ENCODE measurements around the gene PCBD1.
"Not testable (repeated sequence)": the region's sequence is repeated elsewhere in the genome, so short reads cannot be mapped to it uniquely, and the experiment has no call there.

The PCBD1 gene

GRCh38 chr10:70863470-70864160 lies 24.8 kb downstream of the PCBD1 start:
- DNase-seq (ENCODE audit: low read depth in 3 of 3): no peak

GRCh38 chr10:70861495-70862197 lies 26.7 kb downstream of the PCBD1 start:
- not testable (repeated sequence) for DNase-seq (ENCODE audit: low read depth in 3 of 3)

GRCh38 chr10:70858759-70859158 lies 29.6 kb downstream of the PCBD1 start:
- no peak for DNase-seq (ENCODE audit: low read depth in 3 of 3)

DNA sequence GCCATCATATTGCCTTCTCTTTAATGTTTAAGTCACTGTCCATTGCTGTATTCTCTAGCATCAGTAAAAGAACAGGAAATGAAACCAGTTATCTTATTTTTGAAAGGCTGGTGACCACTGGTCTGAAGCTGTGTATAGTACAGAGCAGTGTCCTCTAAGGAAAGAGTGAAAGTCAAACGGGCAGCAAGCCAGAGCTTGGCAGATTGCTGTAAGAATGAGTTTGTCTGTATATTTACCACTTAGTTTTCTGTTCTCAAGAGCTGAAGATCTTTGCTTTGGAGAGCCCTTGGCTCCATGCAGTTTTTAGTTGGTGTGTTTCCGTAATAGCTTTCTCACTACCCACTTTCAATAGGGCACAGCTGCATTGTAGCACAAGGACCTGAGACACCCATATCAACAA lies 31.9 kb downstream of the PCBD1 start:
- no peak for DNase-seq (ENCODE audit: low read depth in 3 of 3)

GRCh38 chr10:70853457-70853856 lies 34.9 kb downstream of the PCBD1 start:
- no peak for DNase-seq (ENCODE audit: low read depth in 3 of 3)

DNA sequence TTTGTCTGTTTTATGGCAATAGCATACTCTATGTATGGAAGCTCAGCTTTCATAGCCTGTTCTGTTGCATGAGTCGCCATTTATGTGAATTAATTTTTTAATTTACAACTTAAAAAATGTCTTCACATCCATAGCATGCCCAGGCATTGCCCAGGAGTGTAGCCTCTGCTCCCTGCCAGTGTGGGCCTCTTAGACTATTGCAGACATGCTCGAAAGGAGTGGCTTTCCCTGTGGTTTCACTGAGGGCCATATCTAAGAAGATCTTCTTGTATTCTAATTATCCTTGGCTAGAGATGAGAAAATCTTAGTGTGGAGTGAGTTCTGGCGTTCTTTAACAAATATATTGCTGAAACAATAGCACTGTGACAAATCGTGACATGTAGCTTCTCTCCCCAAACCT lies 35.3 kb downstream of the PCBD1 start:
- no peak for DNase-seq (ENCODE audit: low read depth in 3 of 3)

DNA sequence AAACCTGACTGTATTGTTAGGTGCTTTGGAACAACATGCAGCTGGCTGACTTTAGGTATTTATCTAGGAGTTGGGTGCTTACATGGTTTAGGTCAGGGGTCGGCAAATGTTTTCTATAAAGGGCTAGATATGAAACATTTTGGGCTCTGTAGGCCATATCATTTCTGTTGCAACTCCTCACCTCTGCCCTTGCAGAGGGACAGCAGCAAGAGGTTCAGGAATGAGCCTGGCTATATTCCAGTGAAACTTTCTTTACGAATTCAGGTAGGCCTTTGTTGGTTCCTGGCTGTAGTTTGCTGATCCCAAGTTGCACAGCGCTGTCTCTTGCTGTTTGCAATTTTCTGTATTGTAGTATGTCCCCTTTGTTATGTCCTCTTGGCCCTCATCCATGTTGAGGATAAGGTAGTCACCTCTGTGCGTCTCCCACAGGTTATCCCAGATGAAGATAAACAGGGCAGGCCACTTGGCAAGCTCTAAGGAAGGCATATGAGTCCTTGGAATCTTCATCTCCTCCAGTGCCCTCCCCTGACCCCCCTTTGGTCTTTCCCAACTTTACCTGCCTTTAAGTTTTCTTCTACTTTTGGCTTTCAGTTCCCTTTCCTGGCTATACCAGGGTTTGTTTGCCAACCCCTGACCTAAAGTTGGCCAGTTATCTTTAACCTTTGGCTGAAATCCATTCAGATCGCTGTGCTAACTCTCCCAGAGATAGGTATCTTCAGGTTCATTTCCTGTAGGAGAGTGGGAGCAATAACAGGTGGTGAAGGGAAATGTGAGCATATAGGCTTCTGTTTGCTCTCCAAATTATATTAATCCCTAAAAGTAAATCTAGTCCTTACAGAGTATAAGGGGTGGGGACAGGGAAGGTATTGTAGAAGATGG lies 36.5 kb downstream of the PCBD1 start:
- DNase-seq (ENCODE audit: low read depth in 3 of 3): no peak

- no peak for DNase-seq (ENCODE audit: low read depth in 3 of 3)
These were observed 38.3 kb downstream of the PCBD1 start for GRCh38 chr10:70850097-70850496.

DNA sequence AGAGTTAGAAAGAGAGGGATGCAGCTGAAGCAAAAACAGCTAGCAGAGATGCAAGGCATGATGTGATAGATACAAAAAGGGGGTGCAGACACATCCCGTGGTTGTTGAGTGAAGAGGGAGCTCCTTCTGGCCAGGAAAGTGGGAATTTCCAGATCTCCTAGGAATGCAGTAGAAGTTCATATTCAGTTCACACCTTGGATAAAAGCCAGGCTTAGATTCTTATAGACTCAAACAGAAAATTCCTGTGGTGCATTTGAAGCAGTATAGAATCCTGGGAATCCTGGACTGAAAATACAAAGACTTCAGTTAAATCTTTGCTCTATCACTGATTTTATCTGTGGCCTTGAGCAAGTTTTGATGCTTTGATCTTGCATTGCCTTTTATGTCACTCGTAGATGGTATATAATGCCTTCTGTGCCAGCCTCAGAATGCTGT lies 38.8 kb downstream of the PCBD1 start:
- no peak for DNase-seq (ENCODE audit: low read depth in 3 of 3)

- no peak for DNase-seq (ENCODE audit: low read depth in 3 of 3)
These were observed 40.6 kb downstream of the PCBD1 start for GRCh38 chr10:70847659-70848360.

GRCh38 chr10:70846795-70847194 lies 41.6 kb downstream of the PCBD1 start:
- no peak for DNase-seq (ENCODE audit: low read depth in 3 of 3)

GRCh38 chr10:70845816-70846215 lies 42.5 kb downstream of the PCBD1 start:
- DNase-seq (ENCODE audit: low read depth in 3 of 3): no peak

- no peak for DNase-seq (ENCODE audit: low read depth in 3 of 3)
These were observed 43.1 kb downstream of the PCBD1 start for GRCh38 chr10:70845256-70845655.

DNA sequence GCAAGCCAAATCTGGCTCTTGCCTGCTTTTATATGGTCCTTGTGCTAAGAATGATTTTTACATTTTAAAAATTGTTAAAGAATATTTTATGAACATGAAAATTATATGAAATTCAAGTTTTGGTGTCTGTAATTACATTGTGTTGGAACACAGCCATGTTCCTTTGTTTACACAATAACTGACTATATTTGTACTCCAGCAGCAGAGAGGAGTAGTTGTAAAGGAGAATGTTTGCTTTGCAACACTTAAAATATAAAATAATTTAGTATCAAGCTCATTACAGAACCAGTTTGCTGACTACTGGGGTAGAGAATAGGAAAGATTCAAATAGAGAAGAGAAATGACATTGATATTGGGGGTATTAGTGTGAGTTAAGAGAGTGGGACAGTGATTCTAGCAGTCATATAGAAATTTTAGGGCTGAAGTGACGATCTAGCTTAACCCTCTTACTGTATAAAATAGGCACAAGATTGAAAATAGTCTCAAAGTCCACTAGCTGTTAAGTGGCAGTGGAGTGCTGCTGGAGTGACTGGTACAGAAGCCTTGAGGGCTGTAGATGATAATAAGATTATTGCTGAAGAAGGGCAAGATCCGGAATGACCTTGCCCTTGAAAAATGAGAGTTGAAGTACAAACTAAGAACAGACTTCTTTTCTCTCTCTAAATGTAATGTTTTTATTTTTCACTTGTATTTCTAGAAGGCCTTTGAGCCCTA lies 44.4 kb downstream of the PCBD1 start:
- no peak for DNase-seq (ENCODE audit: low read depth in 3 of 3)

GRCh38 chr10:70843333-70843732 lies 45.0 kb downstream of the PCBD1 start:
- no peak for DNase-seq (ENCODE audit: low read depth in 3 of 3)

DNA sequence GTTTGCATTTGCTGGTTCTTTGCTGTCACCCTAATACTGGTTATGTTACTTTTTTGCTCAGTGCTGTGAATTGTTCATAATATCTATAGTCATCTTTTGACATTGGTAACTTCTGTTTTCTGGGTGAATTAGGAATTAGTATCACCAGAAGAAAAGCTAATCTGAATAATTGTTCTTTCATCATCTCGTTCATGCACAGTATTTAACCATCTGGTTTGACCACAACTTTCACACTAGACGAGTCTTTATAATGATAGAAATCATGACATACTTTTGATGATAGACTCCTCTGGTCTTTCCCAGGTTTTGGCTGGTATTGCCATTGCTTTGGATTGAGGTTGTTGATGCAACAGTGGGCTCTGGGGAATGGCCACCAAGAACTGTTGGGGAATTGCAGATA lies 47.5 kb downstream of the PCBD1 start:
- no peak for DNase-seq (ENCODE audit: low read depth in 3 of 3)

DNA sequence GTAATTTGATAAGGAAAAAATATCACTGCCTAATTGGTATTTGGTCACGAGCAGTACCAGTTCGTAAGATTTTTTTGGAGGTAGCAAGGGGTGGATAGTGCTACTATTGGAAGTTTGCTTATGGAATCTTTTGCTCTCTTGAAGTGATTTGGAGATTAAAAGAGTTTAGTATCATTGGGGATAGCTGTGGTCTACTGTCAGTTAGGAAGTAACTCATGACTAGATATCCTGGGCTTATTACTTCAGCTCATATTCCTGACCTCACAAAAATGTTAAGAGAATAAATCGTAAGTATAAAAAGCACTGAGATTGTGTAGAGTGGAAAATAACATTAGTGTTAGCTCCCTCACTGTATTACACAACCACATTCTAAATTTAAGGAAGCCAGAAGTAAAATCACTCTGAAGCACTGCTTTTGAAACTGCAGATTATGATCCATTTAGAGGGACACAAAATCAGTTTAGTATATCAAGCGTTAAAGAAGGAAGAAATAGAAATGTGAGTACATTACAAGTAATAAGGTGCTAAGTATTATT lies 50.0 kb downstream of the PCBD1 start:
- DNase-seq (ENCODE audit: low read depth in 3 of 3): no peak

DNA sequence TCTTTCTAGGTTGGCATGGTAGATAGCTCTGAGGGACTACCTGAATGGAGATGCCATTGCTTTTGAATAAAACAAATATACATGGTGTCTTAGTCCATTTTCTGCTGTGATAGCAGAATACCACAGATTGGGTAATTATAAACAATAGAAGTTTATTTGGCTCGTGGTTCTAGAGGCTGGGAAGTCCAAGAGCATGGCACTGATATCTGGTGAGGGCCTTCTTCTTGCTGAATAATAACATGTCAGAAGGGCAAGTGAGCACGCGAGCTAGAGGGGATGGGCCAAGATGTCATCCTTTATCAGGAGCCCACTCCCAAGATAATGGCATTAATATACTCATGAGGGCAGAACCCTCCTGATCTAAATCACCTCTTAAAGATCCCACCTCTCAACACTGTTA lies 50.7 kb downstream of the PCBD1 start:
- no peak for DNase-seq (ENCODE audit: low read depth in 3 of 3)

DNA sequence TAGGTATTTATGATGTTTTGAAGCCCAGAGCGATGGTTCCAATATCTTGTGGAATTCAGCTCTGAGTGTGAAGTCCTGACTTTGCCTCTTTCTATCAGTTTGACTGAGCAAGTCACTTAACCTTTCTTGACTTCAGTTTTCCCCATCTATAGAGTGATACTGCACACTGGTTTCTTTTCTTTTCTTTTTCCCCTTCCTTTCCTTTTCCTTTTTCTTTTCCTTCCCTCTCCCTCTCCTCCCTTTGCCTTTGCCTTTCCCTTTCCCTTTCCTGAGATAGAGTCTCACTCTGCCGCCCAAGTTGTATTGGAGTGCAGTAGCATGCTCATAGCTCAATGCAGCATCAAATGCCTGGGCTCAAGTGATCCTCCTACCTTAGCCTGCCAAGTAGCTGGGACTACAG lies 52.0 kb downstream of the PCBD1 start:
- DNase-seq (ENCODE audit: low read depth in 3 of 3): no peak

GRCh38 chr10:70834441-70835151 lies 53.8 kb downstream of the PCBD1 start:
- DNase-seq (ENCODE audit: low read depth in 3 of 3): no peak

Data from stimulated activated CD4-positive, alpha-beta T cell treated with anti-CD3 and anti-CD28 coated beads, TNF-alpha, amount 100 ng/mL, for 24 hours (primary cell).